Urinary bladder (tissue), 4 donors: ENCODE data around the gene SLC25A51. TPM values are rescaled to one million over a fixed set of nuclear protein-coding genes. Genes with fewer than 3 reads are reported as not detected.

Source experiments
- DNase-seq: peaks from one replicate; pipeline ENCODE4 v3.0.0-alpha.2; 2015; ENCODE audit errors: extremely low spot score
- H3K27ac ChIP-seq: one replicate; pipeline ENCODE4 v1.5.1; 2013; ENCODE audit warnings: low read depth, mild to moderate bottlenecking, moderate library complexity
- H3K36me3 ChIP-seq: one replicate; pipeline ENCODE4 v1.6.1; 2013; ENCODE audit warnings: mild to moderate bottlenecking, moderate library complexity; ENCODE audit not compliant: insufficient read depth
- H3K4me1 ChIP-seq: one replicate; pipeline ENCODE4 v1.6.1; 2013; ENCODE audit warnings: mild to moderate bottlenecking, moderate library complexity; ENCODE audit not compliant: insufficient read depth
- H3K4me3 ChIP-seq: one replicate; pipeline ENCODE4 v1.5.1; 2013; ENCODE audit warnings: low read depth, low read length
- WGBS: extraction: QIAGEN DNeasy Blood & Tissue Kit; methylation state at CpG from one replicate; pipeline ENCODE4 v1.1.7; 2013; 5-methylcytosine and 5-hydroxymethylcytosine counted together
- polyA plus RNA-seq: library from polyadenylated mRNA; stranded (reverse); fragments of 200-250 nt; gene quantifications from one replicate; pipeline ENCODE4 v1.2.3, GENCODE V29; 2013
- total RNA-seq: library from RNA; depleted of rRNA; stranded (reverse); fragments of >200 nt; gene quantifications from one replicate; pipeline ENCODE4 v1.2.3, GENCODE V29; 2014
- donor health status: healthy with polysubstance abuse.
- donor health status: healthy.

Gene SLC25A51
- total and polyA plus RNA-seq, 2 donors: 8.0 to 52.1 TPM

GRCh38 chr9:37928552-37929430, 24.9 kb upstream of the SLC25A51 start:
- Histone ChIP-seq H3K27ac (no peak overlapping the region), H3K36me3 (no peaks in the 10 kb centered on the region), H3K4me3 (no peak overlapping the region), H3K4me1 (no peaks in the 10 kb centered on the region)
- WGBS: 88% methylated on average over 20 of the region's 20 CpGs
- no peak for DNase-seq

- DNase-seq: no peak
- 84% methylated on average over 13 of the region's 13 CpGs for WGBS
- no peaks in the 10 kb centered on the region for H3K36me3 ChIP-seq
- no peak overlapping the region for H3K27ac ChIP-seq
- no peaks in the 10 kb centered on the region for H3K4me1 ChIP-seq
- H3K4me3 ChIP-seq: no peak overlapping the region
These were observed 23.9 kb upstream of the SLC25A51 start for GRCh38 chr9:37927601-37928551.

DNA sequence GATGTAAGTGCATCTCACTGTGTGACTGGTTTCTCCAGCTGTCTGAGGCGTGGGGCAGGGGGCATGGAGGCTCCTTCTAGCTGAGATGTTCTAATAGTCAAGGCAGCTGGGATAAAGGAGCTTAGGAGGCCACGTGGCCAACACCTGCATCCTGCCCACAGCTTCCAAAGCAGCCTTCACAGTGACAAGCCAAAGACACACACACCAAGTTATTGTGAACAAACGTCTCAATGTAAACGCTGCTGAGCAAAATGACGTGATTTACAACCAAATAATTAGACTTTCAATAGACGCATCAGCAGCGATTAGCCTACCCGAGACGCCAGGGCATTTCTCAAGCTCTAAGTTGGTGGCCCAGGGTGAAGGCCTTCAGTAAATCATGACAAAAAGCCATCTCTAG, 23.2 kb upstream of the SLC25A51 start:
- 72% methylated on average over 9 of the region's 9 CpGs for WGBS
- H3K36me3 ChIP-seq: no peaks in the 10 kb centered on the region
- H3K27ac ChIP-seq: no peak overlapping the region
- no peak for DNase-seq
- H3K4me3 ChIP-seq: no peak overlapping the region
- no peaks in the 10 kb centered on the region for H3K4me1 ChIP-seq

DNA sequence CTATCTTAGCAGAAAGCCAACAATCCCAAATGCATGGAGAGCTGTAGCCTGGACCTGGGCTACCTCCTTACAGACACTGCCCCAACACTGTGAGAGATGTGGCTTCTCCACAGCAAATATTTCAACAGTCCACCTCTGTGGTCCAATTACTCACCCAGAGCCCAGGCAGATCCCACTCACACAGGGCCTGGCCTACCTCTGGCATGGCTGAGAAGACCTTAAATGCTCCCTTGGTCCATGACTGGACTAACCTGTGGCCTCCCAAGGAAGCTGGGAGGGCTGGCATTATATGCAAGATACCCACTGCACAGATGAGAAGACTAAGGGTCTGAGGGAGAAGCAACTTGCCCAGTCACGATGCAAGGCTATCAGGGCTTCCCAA, 22.8 kb upstream of the SLC25A51 start:
- no peak overlapping the region for H3K4me3 ChIP-seq
- 82% methylated on average over 1 of the region's 1 CpG for WGBS
- H3K36me3 ChIP-seq: no peaks in the 10 kb centered on the region
- no peak for DNase-seq
- no peak overlapping the region for H3K27ac ChIP-seq
- H3K4me1 ChIP-seq: no peaks in the 10 kb centered on the region

GRCh38 chr9:37925786-37926736, 22.1 kb upstream of the SLC25A51 start:
- no peak for DNase-seq
- no peak overlapping the region for H3K4me3 ChIP-seq
- H3K4me1 ChIP-seq: no peaks in the 10 kb centered on the region
- H3K27ac ChIP-seq: no peak overlapping the region
- WGBS: 88% methylated on average over 15 of the region's 15 CpGs
- no peaks in the 10 kb centered on the region for H3K36me3 ChIP-seq

DNA sequence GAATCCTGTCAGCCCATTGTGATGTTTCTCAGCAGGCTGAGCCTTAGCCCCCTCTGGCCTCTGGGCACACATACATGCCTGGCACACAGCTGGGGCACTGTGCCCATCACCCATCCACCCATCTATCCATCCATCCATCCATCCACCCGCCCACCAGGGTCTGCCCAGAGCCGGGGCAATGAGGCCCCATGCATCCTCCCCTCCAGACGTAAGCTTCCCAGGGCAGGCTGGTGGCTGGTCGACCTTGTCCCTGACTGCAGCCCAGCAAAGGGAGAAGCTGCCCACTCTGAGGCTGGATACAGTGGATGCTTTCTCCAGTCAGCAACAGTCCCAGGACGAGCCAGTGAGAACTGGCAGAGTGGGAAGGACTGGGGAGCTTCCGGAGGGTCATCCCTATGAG, 21.1 kb upstream of the SLC25A51 start:
- no peak overlapping the region for H3K27ac ChIP-seq
- no peak overlapping the region for H3K4me3 ChIP-seq
- no peak for DNase-seq
- 85% methylated on average over 6 of the region's 6 CpGs for whole genome bisulfite sequencing
- H3K4me1 ChIP-seq: no peaks in the 10 kb centered on the region
- no peaks in the 10 kb centered on the region for H3K36me3 ChIP-seq

DNA sequence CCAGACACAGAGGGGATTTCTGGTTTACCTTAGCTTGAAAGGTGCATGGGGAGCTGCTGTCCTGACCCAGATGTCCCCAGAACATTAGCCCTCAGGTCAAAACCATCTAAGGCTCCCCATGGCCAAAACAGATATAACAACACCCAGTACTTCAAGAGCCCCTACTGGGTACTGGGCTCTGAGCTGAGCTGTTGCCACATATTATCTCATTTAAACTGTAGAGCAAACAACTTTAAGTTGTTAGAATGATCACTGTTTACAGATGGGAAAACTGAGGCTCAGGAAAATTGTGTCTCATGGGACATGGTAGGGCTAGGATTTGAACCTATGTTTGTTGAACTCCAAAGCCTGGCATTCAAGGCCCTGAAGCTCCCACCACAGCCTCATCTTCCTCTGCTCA, 20.6 kb upstream of the SLC25A51 start:
- Histone ChIP-seq H3K36me3 (no peaks in the 10 kb centered on the region), H3K4me1 (no peaks in the 10 kb centered on the region), H3K27ac (no peak overlapping the region), H3K4me3 (no peak overlapping the region)
- no peak for DNase-seq

GRCh38 chr9:37923796-37924427, 20.0 kb upstream of the SLC25A51 start:
- Histone ChIP-seq H3K36me3 (no peaks in the 10 kb centered on the region), H3K4me3 (no peak overlapping the region), H3K27ac (no peak overlapping the region), H3K4me1 (no peaks in the 10 kb centered on the region)
- WGBS: 94% methylated on average over 25 of the region's 25 CpGs
- DNase-seq: no peak

DNA sequence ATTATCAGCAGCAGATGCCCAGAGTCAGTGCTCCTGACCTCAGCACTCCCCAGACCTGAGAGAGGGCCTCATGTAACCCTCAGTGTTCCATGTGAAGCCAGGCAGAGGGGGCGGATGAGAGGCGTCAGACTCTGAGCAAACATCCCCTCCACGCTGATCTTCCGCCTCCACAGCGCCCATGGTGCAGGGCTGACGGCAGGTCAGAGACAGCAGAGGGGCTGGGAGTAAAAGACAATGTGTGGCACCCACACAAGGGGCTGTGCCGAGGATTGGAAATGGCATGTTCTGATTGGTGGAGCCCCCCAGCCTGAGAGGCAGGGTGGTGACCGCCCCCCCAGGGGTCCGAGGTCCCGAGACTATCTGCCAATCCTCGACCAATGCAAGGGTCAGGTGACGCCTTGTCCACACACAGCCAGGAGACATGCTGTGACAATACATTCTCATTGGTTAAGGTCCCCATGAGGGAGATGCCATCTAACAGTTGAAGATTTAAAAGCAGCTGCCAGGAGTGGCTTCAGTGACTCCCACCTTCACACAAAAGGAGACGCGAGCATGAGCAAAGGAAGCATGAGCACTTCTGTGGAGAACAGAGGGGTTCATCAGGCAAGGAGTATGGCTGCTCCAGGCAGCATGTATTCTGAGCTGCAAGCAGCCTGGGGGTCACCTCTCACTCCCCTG, 19.3 kb upstream of the SLC25A51 start:
- Histone ChIP-seq H3K36me3 (no peaks in the 10 kb centered on the region), H3K4me1 (no peaks in the 10 kb centered on the region), H3K27ac (no peak overlapping the region), H3K4me3 (no peak overlapping the region)
- 85% methylated on average over 14 of the region's 14 CpGs for WGBS
- no peak for DNase-seq

DNA sequence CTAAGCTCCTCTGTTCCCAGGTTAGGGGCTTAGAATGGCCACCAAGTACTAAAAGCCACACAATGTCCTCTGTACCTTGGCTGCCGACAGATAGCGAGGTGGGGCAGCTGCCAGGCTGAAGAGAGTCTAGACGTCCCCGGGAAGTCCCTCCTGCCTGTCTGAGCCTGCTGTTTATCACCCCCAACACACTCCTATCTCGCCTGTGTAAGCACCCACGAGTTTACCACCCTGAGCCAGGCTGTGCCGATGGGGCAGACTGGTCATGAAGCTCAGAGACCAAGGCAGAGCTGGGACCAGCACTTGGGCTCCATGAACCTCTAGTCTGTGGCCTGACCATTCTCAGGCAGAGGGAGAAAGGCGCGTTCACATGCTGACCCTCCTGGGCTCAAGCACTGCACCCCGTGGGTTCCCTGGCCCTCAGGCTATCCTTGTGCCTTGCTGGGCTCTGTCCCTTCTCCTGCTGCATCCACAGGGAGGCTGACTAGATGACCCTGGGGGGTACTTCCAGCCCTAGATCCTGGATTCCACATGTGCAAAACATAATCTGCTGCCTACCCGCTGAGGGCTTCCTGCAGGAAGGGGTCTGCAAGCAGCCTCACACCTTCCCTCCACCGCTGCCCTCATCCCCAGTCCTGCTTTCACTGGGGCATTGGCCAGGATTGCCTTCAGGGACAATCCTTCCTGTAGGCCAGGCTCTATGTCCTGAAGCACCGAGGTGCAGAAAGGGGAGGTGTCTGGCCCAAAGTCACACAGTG, 18.6 kb upstream of the SLC25A51 start:
- no peaks in the 10 kb centered on the region for H3K4me1 ChIP-seq
- no peaks in the 10 kb centered on the region for H3K36me3 ChIP-seq
- 69% methylated on average over 13 of the region's 13 CpGs for WGBS
- no peak overlapping the region for H3K4me3 ChIP-seq
- no peak for DNase-seq
- no peak overlapping the region for H3K27ac ChIP-seq

- DNase-seq: no peak
- 81% methylated on average over 15 of the region's 15 CpGs for WGBS
- Histone ChIP-seq H3K36me3 (no peaks in the 10 kb centered on the region), H3K27ac (no peak overlapping the region), H3K4me3 (no peak overlapping the region), H3K4me1 (no peaks in the 10 kb centered on the region)
These were observed 17.8 kb upstream of the SLC25A51 start for GRCh38 chr9:37921546-37922300.
